ENCODE data around the gene QSOX1. TPM values are rescaled to one million over a fixed set of nuclear protein-coding genes. Genes with fewer than 3 reads are reported as not detected.

QSOX1 gene
- total and polyA plus RNA-seq, 2 of the 4 experiments (the other 2 are of a cell fraction) = 102 to 791 TPM

DNA sequence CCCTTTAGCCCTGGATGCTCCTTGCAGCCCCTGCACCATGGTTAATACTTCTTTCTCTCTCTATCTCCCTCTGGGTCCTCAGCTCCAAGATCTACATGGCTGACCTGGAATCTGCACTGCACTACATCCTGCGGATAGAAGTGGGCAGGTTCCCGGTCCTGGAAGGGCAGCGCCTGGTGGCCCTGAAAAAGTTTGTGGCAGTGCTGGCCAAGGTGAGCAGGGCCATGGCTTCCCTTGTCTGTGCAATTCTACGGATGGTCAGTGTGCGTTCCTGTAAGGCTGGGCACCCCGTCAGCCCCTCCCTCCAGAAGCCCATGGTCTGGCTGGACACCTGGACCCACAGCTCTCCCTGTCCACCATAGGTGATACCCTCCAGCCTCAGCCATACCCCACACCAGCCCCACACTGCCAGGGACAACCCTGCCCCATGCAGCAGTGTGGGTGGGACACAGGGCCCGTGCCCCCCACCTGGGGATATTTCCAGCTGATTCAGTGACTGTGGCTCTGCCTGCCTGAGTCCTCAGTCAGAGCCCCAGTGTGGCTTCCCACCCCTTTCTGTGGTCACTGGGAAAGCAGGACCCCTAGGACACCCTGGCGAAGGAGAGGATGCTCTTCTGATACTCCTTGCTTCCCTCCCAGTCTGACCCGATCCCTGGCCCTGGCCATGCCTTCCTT, 31.4 kb downstream of the QSOX1 start:
- Histone ChIP-seq H3K36me3 (ENCODE audit: control insufficient read depth, insufficient read depth, low read length) (peaks cover 97% of the 10 kb centered on the region), H3K9me3 (ENCODE audit: control insufficient read depth, insufficient read depth, low read length) (no peaks in the 10 kb centered on the region)

More for the DNA sequence above, 31.4 kb downstream of the QSOX1 start:
- Histone ChIP-seq H3K23ac (ENCODE audit: low read depth, low read length) (no peak overlapping the region), H3K9ac (ENCODE audit: low read depth, low read length) (no peak overlapping the region), H4K5ac (ENCODE audit: low read depth, low read length) (no peak overlapping the region), H2AK9ac (replicated peaks; ENCODE audit: low read depth, low read length, poor library complexity) (no peak overlapping the region), H2BK5ac (ENCODE audit: low read depth, low read length, poor library complexity, severe bottlenecking) (no peak overlapping the region), H4K20me1 (ENCODE audit: insufficient read depth, low read length) (peaks cover 30% of the 10 kb centered on the region), H3K9me1 (ENCODE audit: insufficient read depth, low read length) (no peaks in the 10 kb centered on the region), H3K27ac (ENCODE audit: insufficient read depth, low read length) (no peak overlapping the region), H3K4me3 (ENCODE audit: insufficient read depth, low read depth, low read length) (no peak overlapping the region), H2BK120ac (ENCODE audit: low read depth, low read length) (no peak overlapping the region), H2AFZ (replicated peaks; ENCODE audit: low read length, poor library complexity) (no peak overlapping the region), H2BK15ac (ENCODE audit: low read depth, low read length) (no peak overlapping the region), H2BK20ac (ENCODE audit: low read depth, low read length) (no peak overlapping the region), H3K4me1 (ENCODE audit: control insufficient read depth, insufficient read depth, low read length) (no peaks in the 10 kb centered on the region), H3K79me1 (ENCODE audit: low read depth in 1 of 2, low read length in 2 of 2) (peaks cover 6 to 57% of the 10 kb centered on the region in 2 experiments; a peak in 3 of 4 replicates), H4K91ac (ENCODE audit: insufficient read depth, low read depth, low read length) (no peak overlapping the region), H3K4me2 (ENCODE audit: low read depth, low read length) (no peak overlapping the region), H3K56ac (ENCODE audit: extremely low read depth, insufficient read depth, low read length) (no peak overlapping the region), H3K27me3 (ENCODE audit: control insufficient read depth, insufficient read depth, low read length) (no peaks in the 10 kb centered on the region), H4K8ac (ENCODE audit: low read depth in 2 of 2, low read length in 2 of 2) (no peak overlapping the region), H3K14ac (replicated peaks; ENCODE audit: low read depth, low read length) (no peak overlapping the region), H2AK5ac (ENCODE audit: low read depth, low read length) (no peak overlapping the region), H3K18ac (ENCODE audit: low read depth, low read length) (no peak overlapping the region), H3K4ac (ENCODE audit: low read depth, low read length) (no peak overlapping the region)
- 92% methylated on average over 5 of the region's 9 CpGs; no CpG with 5 or more reads in 1 of the 2 experiments for WGBS, 2 experiments (ENCODE audit: extremely low coverage in 2 of 2, insufficient read length in 1 of 2)
- ChIA-PET CTCF (no interaction called here), POLR2A (ENCODE audit: unreplicated experiment) (no interaction called here)
- dilution Hi-C loops (cut with HindIII; ENCODE audit: low sequenced_read_pairs, unreplicated experiment) (no loop called here), in situ Hi-C loops (cut with MboI; ENCODE audit: low sequenced_read_pairs) (loop anchor here (10.0 kb wide), 1 partner anchor 311 kb away; the partner anchor contains the start of gene TOR1AIP2), intact Hi-C loops (cut with micrococcal nuclease) (no loop called here)
- DNase-seq (no peak), ATAC-seq (ENCODE audit: low read depth) (no peak)
- no peak for TF ChIP-seq RCOR1 (IDR thresholded peaks at IDR 0.05; ENCODE audit: insufficient replicate concordance, low read length)
- no peak for TF ChIP-seq RAD21 (IDR thresholded peaks at IDR 0.05; ENCODE audit: low read length)
- no peak for TF ChIP-seq POLR2A (IDR thresholded peaks at IDR 0.05; ENCODE audit: low read depth, low read length)
- no peak for TF ChIP-seq CHD1 (IDR thresholded peaks at IDR 0.05; ENCODE audit: low read depth, low read length)
- TF ChIP-seq, protein P1, sequence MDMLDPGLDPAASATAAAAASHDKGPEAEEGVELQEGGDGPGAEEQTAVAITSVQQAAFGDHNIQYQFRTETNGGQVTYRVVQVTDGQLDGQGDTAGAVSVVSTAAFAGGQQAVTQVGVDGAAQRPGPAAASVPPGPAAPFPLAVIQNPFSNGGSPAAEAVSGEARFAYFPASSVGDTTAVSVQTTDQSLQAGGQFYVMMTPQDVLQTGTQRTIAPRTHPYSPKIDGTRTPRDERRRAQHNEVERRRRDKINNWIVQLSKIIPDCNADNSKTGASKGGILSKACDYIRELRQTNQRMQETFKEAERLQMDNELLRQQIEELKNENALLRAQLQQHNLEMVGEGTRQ (IDR thresholded peaks at IDR 0.05; ENCODE audit: low read depth, low read length) = no peak
- TF ChIP-seq NFE2L2 (IDR thresholded peaks at IDR 0.05; ENCODE audit: low read depth, low read length) = no peak
- TF ChIP-seq FOS (IDR thresholded peaks at IDR 0.05; ENCODE audit: low read depth, low read length) = no peak
- TF ChIP-seq SMC3 (IDR thresholded peaks at IDR 0.05; ENCODE audit: low read depth, low read length) = no peak
- no peak for TF ChIP-seq RFX5 (IDR thresholded peaks at IDR 0.05; ENCODE audit: low read depth, low read length)
- no peak for TF ChIP-seq MAFK (IDR thresholded peaks at IDR 0.05; ENCODE audit: low read depth, low read length)
- TF ChIP-seq BHLHE40 (IDR thresholded peaks at IDR 0.05; ENCODE audit: low read depth, low read length) = no peak
- TF ChIP-seq MAZ (IDR thresholded peaks at IDR 0.05; ENCODE audit: borderline replicate concordance, low read depth, low read length) = no peak
- no peak for TF ChIP-seq CEBPB (IDR thresholded peaks at IDR 0.05; ENCODE audit: low read depth, low read length)
- TF ChIP-seq, protein P2, sequence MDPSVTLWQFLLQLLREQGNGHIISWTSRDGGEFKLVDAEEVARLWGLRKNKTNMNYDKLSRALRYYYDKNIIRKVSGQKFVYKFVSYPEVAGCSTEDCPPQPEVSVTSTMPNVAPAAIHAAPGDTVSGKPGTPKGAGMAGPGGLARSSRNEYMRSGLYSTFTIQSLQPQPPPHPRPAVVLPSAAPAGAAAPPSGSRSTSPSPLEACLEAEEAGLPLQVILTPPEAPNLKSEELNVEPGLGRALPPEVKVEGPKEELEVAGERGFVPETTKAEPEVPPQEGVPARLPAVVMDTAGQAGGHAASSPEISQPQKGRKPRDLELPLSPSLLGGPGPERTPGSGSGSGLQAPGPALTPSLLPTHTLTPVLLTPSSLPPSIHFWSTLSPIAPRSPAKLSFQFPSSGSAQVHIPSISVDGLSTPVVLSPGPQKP (IDR thresholded peaks at IDR 0.05; ENCODE audit: borderline replicate concordance, low read depth, low read length) = no peak
- no TSS peak for BruUV-seq (replicated peaks)
